Measurements from ENCODE around the gene MEP1A. TPM values are rescaled to one million over a fixed set of nuclear protein-coding genes. Genes with fewer than 3 reads are reported as not detected.

MEP1A gene
- polyA plus RNA-seq, 1 donor, result not detected

Other genes starting within 250 kb of the MEP1A start
- gene CYP39A1, start 140.6 kb upstream of the MEP1A start, polyA plus RNA-seq (ENCODE audit: insufficient read length), result 1.3 TPM
- gene SLC25A27, start 140.4 kb upstream of the MEP1A start, polyA plus RNA-seq (ENCODE audit: insufficient read length), result 22.4 TPM
- gene TDRD6, start 105.5 kb upstream of the MEP1A start, polyA plus RNA-seq (ENCODE audit: insufficient read length), result 0.90 TPM
- 0.35 TPM for gene PLA2G7, start 58.0 kb upstream of the MEP1A start, polyA plus RNA-seq (ENCODE audit: insufficient read length)
- gene ANKRD66, start 46.5 kb upstream of the MEP1A start, polyA plus RNA-seq (ENCODE audit: insufficient read length), result 0.39 TPM
- gene ADGRF5, start 128.5 kb downstream of the MEP1A start, polyA plus RNA-seq (ENCODE audit: insufficient read length), result 21.1 TPM
- gene ADGRF1, start 248.9 kb downstream of the MEP1A start, polyA plus RNA-seq (ENCODE audit: insufficient read length), result not detected